K562 (cell line): ENCODE results near the gene PAIP1. TPM values are rescaled to one million over a fixed set of nuclear protein-coding genes. Genes with fewer than 3 reads are reported as not detected.

Source experiments
- ATAC-seq: fragments of 200-7000 bp; cut with Tn5 transposase; 3 replicates; pipeline ENCODE4 v1.9.1; 2020; ENCODE audit warnings: moderate library complexity
- BruUV-seq: library from RNA; stranded (reverse); fragments of 400-500 nt; replicated peaks from 2 replicates; lab custom pipeline; 2021; lab: Mats Ljungman, UMichigan
- CTCF ChIA-PET: fragments of 300-600 bp; formaldehyde crosslinking; extraction: SDS; loops from one replicate; lab custom pipeline; 2021; ENCODE audit warnings: low intra/inter-chr PET ratio; lab: Yijun Ruan, JAX
- POLR2A ChIA-PET: fragments of 300-600, 350-650 bp; sonication (Branson Sonifier 250); formaldehyde crosslinking; extraction: SDS; loops from one replicate; lab custom pipeline; 2021; ENCODE audit warnings: antibody characterized with exemption, inconsistent platforms; lab: Yijun Ruan, JAX
- DNase-seq, 4 experiments: peaks; one replicate each; pipeline versions ENCODE4 v3.0.0 to v3.0.0-alpha.2; 2011 to 2018; ENCODE audit warnings: low spot score in 3 of 4, mixed read lengths in 3 of 4; ENCODE audit errors: extremely low read depth in 1 of 4
- FAIRE-seq: peaks from 2 replicates; lab custom pipeline; 2011; peaks lifted over from hg19 to GRCh38; lab: Jason Lieb, UNC
- H2AFZ ChIP-seq: 2 replicates; pipeline ENCODE4 v1.6.0; 2011; ENCODE audit warnings: low read depth, low read length, control low read depth, inconsistent platforms
- H3K27ac ChIP-seq: fragments of 200-600 bp; 3 replicates; pipeline ENCODE4 v1.8.0; 2011; ENCODE audit warnings: low read depth, mild to moderate bottlenecking, control low read depth, inconsistent platforms, low read length, moderate library complexity, mixed read lengths; ENCODE audit errors: extremely low read depth
- H3K27me3 ChIP-seq, 2 experiments: fragments of 300-600 bp in 1 of 2; 2 replicates in 1 of 2; 3 replicates in 1 of 2; pipeline versions ENCODE4 v1.6.0 to v1.8.0; 2011; ENCODE audit warnings: inconsistent platforms in 2 of 2, low read length in 2 of 2, mild to moderate bottlenecking in 1 of 2, mixed read lengths in 1 of 2, moderate library complexity in 1 of 2; ENCODE audit not compliant: control insufficient read depth in 2 of 2, insufficient read depth in 2 of 2
- H3K36me3 ChIP-seq: fragments of 300-600 bp; 3 replicates; pipeline ENCODE4 v1.8.0; 2011; ENCODE audit warnings: mild to moderate bottlenecking, low read length, inconsistent platforms; ENCODE audit not compliant: control insufficient read depth, insufficient read depth
- H3K4me1 ChIP-seq, 2 experiments: fragments of 200-600 bp in 1 of 2; replicated peaks in 1 of 2; 2 replicates in 1 of 2; 3 replicates in 1 of 2; pipeline versions ENCODE4 v1.5.1 to v1.8.0; 2011; ENCODE audit warnings: inconsistent platforms in 2 of 2, low read length in 2 of 2, mild to moderate bottlenecking in 1 of 2, mixed read lengths in 1 of 2, moderate library complexity in 1 of 2; ENCODE audit not compliant: control insufficient read depth in 2 of 2, insufficient read depth in 2 of 2
- H3K4me2 ChIP-seq: 2 replicates; pipeline ENCODE4 v1.6.1; 2011; ENCODE audit warnings: low read length, control low read depth, inconsistent platforms, mixed read lengths; ENCODE audit not compliant: insufficient read depth
- H3K4me3 ChIP-seq: fragments of 200-600 bp; sonication (generic), shearing (Covaris generic); 2 replicates; pipeline ENCODE4 v1.5.1; 2016; ENCODE audit warnings: control low read depth, inconsistent platforms
- H3K79me2 ChIP-seq: fragments of 200-600 bp; 3 replicates; pipeline ENCODE4 v1.8.0; 2011; ENCODE audit warnings: low read length, inconsistent platforms; ENCODE audit not compliant: control insufficient read depth, insufficient read depth
- H3K9ac ChIP-seq, 2 experiments: 2 replicates each; pipeline versions ENCODE4 v1.6.0 to v1.6.1; 2011; ENCODE audit warnings: low read depth in 2 of 2, low read length in 2 of 2, control low read depth in 1 of 2, inconsistent platforms in 1 of 2, mild to moderate bottlenecking in 1 of 2, mixed read lengths in 1 of 2; ENCODE audit not compliant: insufficient read depth in 1 of 2
- H3K9me1 ChIP-seq: one replicate; pipeline ENCODE4 v1.6.0; 2011; ENCODE audit warnings: inconsistent platforms, mild to moderate bottlenecking, low read length, moderate library complexity; ENCODE audit not compliant: control insufficient read depth, insufficient read depth
- H3K9me3 ChIP-seq: replicated peaks from 2 replicates; pipeline ENCODE4 v1.5.1; 2011; ENCODE audit warnings: low read depth, low read length, inconsistent platforms; ENCODE audit not compliant: control insufficient read depth, insufficient read depth
- H4K20me1 ChIP-seq: replicated peaks from 2 replicates; pipeline ENCODE4 v1.6.1; 2011; ENCODE audit warnings: low read length, inconsistent platforms, mixed read lengths; ENCODE audit not compliant: control insufficient read depth, insufficient read depth
- ATF1 ChIP-seq, 2 experiments: fragments of 450-650 bp in 1 of 2; IDR thresholded peaks; 2 replicates each; pipeline ENCODE4 v1.6.1; 2016; ENCODE audit warnings: missing compliant biosample characterization in 1 of 2, missing genetic modification characterization in 1 of 2
- BDP1 ChIP-seq: IDR thresholded peaks from 3 replicates; pipeline ENCODE4 v1.6.1; 2011; ENCODE audit not compliant: insufficient read length, insufficient read depth
- BRCA1 ChIP-seq, 2 experiments: fragments of 450-650 bp in 1 of 2; sonication (generic) in 1 of 2; formaldehyde crosslinking in 1 of 2; IDR thresholded peaks; 2 replicates each; pipeline versions ENCODE4 v1.5.0 to v1.6.1; 2017 to 2020; ENCODE audit warnings: mild to moderate bottlenecking in 1 of 2, missing genetic modification reagents in 1 of 2
- BRF2 ChIP-seq: IDR thresholded peaks from 3 replicates; pipeline ENCODE4 v1.6.1; 2011; ENCODE audit warnings: borderline replicate concordance, mild to moderate bottlenecking; ENCODE audit not compliant: insufficient read length, insufficient read depth
- ELF1 ChIP-seq: fragments of 200-800 bp; sonication (Bioruptor generic); IDR thresholded peaks from 2 replicates; pipeline ENCODE4 v1.6.1; 2016; ENCODE audit warnings: missing genetic modification characterization, missing compliant biosample characterization
- HMGN3 ChIP-seq: IDR thresholded peaks from 2 replicates; pipeline ENCODE4 v1.6.1; 2011; ENCODE audit warnings: borderline replicate concordance, low read depth, mild to moderate bottlenecking, mixed read lengths, low read length; ENCODE audit not compliant: insufficient read length; ENCODE audit errors: extremely low read depth
- KLF13 ChIP-seq: fragments of 450-650 bp; IDR thresholded peaks from 2 replicates; pipeline ENCODE4 v1.6.1; 2016; ENCODE audit warnings: missing genetic modification characterization, low read depth, mild to moderate bottlenecking, missing compliant biosample characterization, moderate library complexity, borderline replicate concordance
- MAZ ChIP-seq, 2 experiments: fragments of 450-650 bp in 1 of 2; sonication (generic) in 1 of 2; formaldehyde crosslinking; IDR thresholded peaks in 1 of 2; conservative IDR thresholded peaks in 1 of 2; 2 replicates each; pipeline versions ENCODE4 v1.4.0 to v1.5.0; 2020; ENCODE audit warnings: mild to moderate bottlenecking in 1 of 2, missing genetic modification reagents in 1 of 2
- MED1 ChIP-seq: sonication (generic); formaldehyde crosslinking; IDR thresholded peaks from 2 replicates; pipeline ENCODE4 v1.8.1; 2023; ENCODE audit warnings: missing genetic modification reagents, borderline replicate concordance
- PML ChIP-seq: IDR thresholded peaks from 2 replicates; pipeline ENCODE4 v1.6.1; 2012; ENCODE audit warnings: low read length, inconsistent platforms
- RUNX1 ChIP-seq: sonication (generic); IDR thresholded peaks from 2 replicates; pipeline ENCODE4 v1.6.1; 2016; ENCODE audit warnings: antibody characterized with exemption, low read depth
- SIN3A ChIP-seq, 2 experiments: fragments of 150-350 bp in 1 of 2; IDR thresholded peaks; 2 replicates each; pipeline ENCODE4 v1.6.1; 2011 to 2016; ENCODE audit warnings: borderline replicate concordance in 2 of 2, low read depth in 2 of 2, low read length in 2 of 2, mild to moderate bottlenecking in 2 of 2, moderate library complexity in 2 of 2; ENCODE audit not compliant: control insufficient read depth in 1 of 2
- SRSF3 ChIP-seq: fragments of 200-400 bp; formaldehyde crosslinking; IDR thresholded peaks from 2 replicates; pipeline ENCODE4 v1.6.1; 2016; ENCODE audit warnings: mild to moderate bottlenecking, low read length, moderate library complexity; ENCODE audit not compliant: insufficient read depth
- ZBTB8A ChIP-seq: fragments of 450-650 bp; IDR thresholded peaks from 2 replicates; pipeline ENCODE4 v1.6.1; 2018; ENCODE audit warnings: mild to moderate bottlenecking, moderate library complexity; ENCODE audit not compliant: partially characterized antibody
- ZNF347 ChIP-seq: fragments of 450-650 bp; formaldehyde crosslinking; IDR thresholded peaks from 2 replicates; pipeline ENCODE4 v1.4.0; 2020; ENCODE audit warnings: low read depth, mild to moderate bottlenecking, moderate library complexity
- ZNF583 ChIP-seq: fragments of 250-450 bp; sonication (Bioruptor Pico); IDR thresholded peaks from 2 replicates; pipeline ENCODE4 v1.4.0; 2020
- WGBS: fragments of 100-300 bp; shearing (Covaris generic); methylation state at CpG from one replicate; pipeline ENCODE4 v1.1.6; 2016; ENCODE audit warnings: low coverage, mixed read lengths; ENCODE audit not compliant: insufficient coverage; ENCODE audit errors: missing lambda C conversion rate; 5-methylcytosine and 5-hydroxymethylcytosine counted together
- in situ Hi-C: fragments of 300-500 bp; cut with MboI; formaldehyde crosslinking; loops from 4 replicates; pipeline ENCODE4 v1.15.0; 2018; ENCODE audit warnings: inconsistent platforms, mixed read lengths
- intact Hi-C: fragments of 100-400 bp; cut with micrococcal nuclease; formaldehyde crosslinking; loops from 2 replicates; pipeline ENCODE4 v1.14.2; 2022
- polyA plus RNA-seq, 8 experiments: library from polyadenylated mRNA; depleted of rRNA in 4 of 8; stranded (reverse) in 5 of 8; unstranded in 3 of 8; fragments of >200 nt; fragmentation: Nextera tagmentation in 2 of 8; fragmentation: Illumina TruSeq in 1 of 8; extraction: Ambion mirVana in 2 of 8; extraction: Trizol in 1 of 8; gene quantifications; 2 replicates each; pipeline versions ENCODE4 v1.2.1 to v1.2.3, GENCODE V29; 2011 to 2014; ENCODE audit warnings: inconsistent platforms in 1 of 8, missing spikeins in 1 of 8
- total RNA-seq, 7 experiments: library from RNA; depleted of rRNA in 6 of 7; stranded (reverse); fragments of >200 nt in 6 of 7; fragmentation: Illumina TruSeq in 2 of 7; extraction: Trizol in 2 of 7; gene quantifications; 2 replicates each; pipeline versions ENCODE4 v1.2.1 to v1.2.3, GENCODE V29; 2011 to 2021; ENCODE audit warnings: low replicate concordance in 1 of 7
- TF ChIP-seq, protein P1 (sequence below): fragments of 250-450 bp; sonication (Bioruptor Pico); IDR thresholded peaks from 2 replicates; pipeline ENCODE4 v1.5.0; 2020; ENCODE audit warnings: mild to moderate bottlenecking, borderline replicate concordance

The PAIP1 gene
- total and polyA plus RNA-seq, 9 of the 15 experiments (the other 6 are each of a cell fraction or from before 2014, with no cell fraction given) = 51.7 to 181 (median 102) TPM

- ChIA-PET CTCF (interaction anchor here (0.8 to 0.9 kb wide), 2 partner anchors 42 to 75 kb away, joined by 3 to 4 read pairs; no protein-coding TSS in a partner anchor), POLR2A (interaction anchor here (0.9 to 1.4 kb wide), 4 partner anchors 11 to 57 kb away, joined by 3 to 10 read pairs (median 4); no protein-coding TSS in a partner anchor)
- Histone ChIP-seq H3K79me2 (peaks cover 57% of the 10 kb centered on the region), H4K20me1 (no peaks in the 10 kb centered on the region), H3K27ac (peak overlapping the region; percentile 93), H3K4me1 (peaks cover 11 to 21% of the 10 kb centered on the region in 2 experiments), H3K27me3 (no peaks in the 10 kb centered on the region), H3K9me3 (no peaks in the 10 kb centered on the region), H3K9me1 (no peaks in the 10 kb centered on the region), H3K4me3 (peak overlapping the region; percentile 78), H2AFZ (peak overlapping the region; percentile 98), H3K9ac (peak overlapping the region; percentile 95 to 97), H3K4me2 (peak overlapping the region; percentile 85), H3K36me3 (peaks cover 46% of the 10 kb centered on the region)
- intact Hi-C loops (loop anchor here (2.0 kb wide), 1 partner anchor 47 kb away; the partner anchor contains the start of gene NNT), in situ Hi-C loops (no loop called here)
- DNase-seq = peak; percentile 71 to 72 (median 72)
- peak; percentile 11 for FAIRE-seq
- TSS peak; percentile 33 for BruUV-seq
- ATAC-seq = peak; percentile 55
- WGBS = 1% methylated on average over 43 of the region's 44 CpGs
- TF ChIP-seq ZNF583 (CRISPR knock-in tag) (peak; percentile 52; the same call in 1 of the 2 replicates), SRSF3 (no peak), HMGN3 (no peak), ZNF347 (CRISPR knock-in tag) (no peak), MED1 (CRISPR knock-in tag) (no peak), RUNX1 (no peak), BRCA1 (IDR thresholded peaks at IDR 0.05) (no peak), BRCA1 (CRISPR knock-in tag; IDR thresholded peaks at IDR 0.05) (0 out of 2 replicates have a peak, but pooled peaks have one; percentile 49), KLF13 (tag) (0 out of 2 replicates have a peak, but pooled peaks have one; percentile 60), ATF1 (CRISPR knock-in tag; IDR thresholded peaks at IDR 0.05) (no peak), ATF1 (tag; IDR thresholded peaks at IDR 0.05) (no peak; the same call in 1 of the 2 replicates), BDP1 (no peak), ELF1 (tag) (peak; percentile 46; the same call in 1 of the 2 replicates), SIN3A (IDR thresholded peaks at IDR 0.05; ENCODE audit: borderline replicate concordance in 2 of 2, control insufficient read depth in 1 of 2, low read depth in 2 of 2, low read length in 2 of 2) (0 out of 4 replicates have a peak, but pooled peaks of 1 of the 2 experiments have one; percentile 32), ZBTB8A (no peak), BRF2 (no peak), PML (no peak), MAZ (CRISPR knock-in tag; conservative IDR thresholded peaks at IDR 0.05 in 1 of 2, IDR thresholded peaks at IDR 0.05 in 1 of 2) (no peak; a peak in 1 of 4 replicates)
- TF ChIP-seq, protein P1, sequence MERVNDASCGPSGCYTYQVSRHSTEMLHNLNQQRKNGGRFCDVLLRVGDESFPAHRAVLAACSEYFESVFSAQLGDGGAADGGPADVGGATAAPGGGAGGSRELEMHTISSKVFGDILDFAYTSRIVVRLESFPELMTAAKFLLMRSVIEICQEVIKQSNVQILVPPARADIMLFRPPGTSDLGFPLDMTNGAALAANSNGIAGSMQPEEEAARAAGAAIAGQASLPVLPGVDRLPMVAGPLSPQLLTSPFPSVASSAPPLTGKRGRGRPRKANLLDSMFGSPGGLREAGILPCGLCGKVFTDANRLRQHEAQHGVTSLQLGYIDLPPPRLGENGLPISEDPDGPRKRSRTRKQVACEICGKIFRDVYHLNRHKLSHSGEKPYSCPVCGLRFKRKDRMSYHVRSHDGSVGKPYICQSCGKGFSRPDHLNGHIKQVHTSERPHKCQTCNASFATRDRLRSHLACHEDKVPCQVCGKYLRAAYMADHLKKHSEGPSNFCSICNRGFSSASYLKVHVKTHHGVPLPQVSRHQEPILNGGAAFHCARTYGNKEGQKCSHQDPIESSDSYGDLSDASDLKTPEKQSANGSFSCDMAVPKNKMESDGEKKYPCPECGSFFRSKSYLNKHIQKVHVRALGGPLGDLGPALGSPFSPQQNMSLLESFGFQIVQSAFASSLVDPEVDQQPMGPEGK (CRISPR knock-in tag) = no peak
Measured at GRCh38 chr5:43555895-43556606, 826 bp downstream of the PAIP1 start.
